Pancreas (tissue), 10 donors: Measurements from ENCODE around the gene BST1. TPM values are rescaled to one million over a fixed set of nuclear protein-coding genes. Genes with fewer than 3 reads are reported as not detected.

Source experiments
- ATAC-seq, 4 donors: fragments of 200-7000 bp; cut with Tn5 transposase; one replicate each; pipeline versions ENCODE4 v1.8.0 to v1.9.1; 2020; ENCODE audit warnings: mild to moderate bottlenecking in 4 of 4, moderate library complexity in 4 of 4
- DNase-seq, 6 donors: peaks; one replicate each; pipeline ENCODE4 v3.0.0-alpha.2; 2020
- FAIRE-seq: peaks from 2 replicates; lab custom pipeline; 2012; peaks lifted over from hg19 to GRCh38; lab: Jason Lieb, UNC
- H3K27ac ChIP-seq, 4 donors: fragments of 200-600 bp; sonication (generic); 1 replicate in 3 of 4; 2 replicates in 1 of 4; pipeline versions ENCODE4 v1.5.0 to v1.8.0; 2020
- H3K27me3 ChIP-seq, 4 donors: fragments of 200-600 bp; one replicate each; pipeline ENCODE4 v1.8.0; 2021
- H3K36me3 ChIP-seq, 3 donors: fragments of 200-600 bp; sonication (generic) in 1 of 3; one replicate each; pipeline versions ENCODE4 v1.5.0 to v1.8.0; 2020 to 2021
- H3K4me1 ChIP-seq, 3 donors: fragments of 200-600 bp; one replicate each; pipeline ENCODE4 v1.8.0; 2021
- H3K4me3 ChIP-seq, 4 donors: fragments of 200-600 bp; sonication (generic) in 2 of 4; one replicate each; pipeline versions ENCODE4 v1.5.0 to v1.8.0; 2020 to 2021
- H3K9me3 ChIP-seq, 4 donors: fragments of 200-600 bp; one replicate each; pipeline ENCODE4 v1.8.0; 2021
- CTCF ChIP-seq, 4 donors: fragments of 200-600 bp; sonication (generic) in 3 of 4; IDR thresholded peaks; one replicate each; pipeline versions ENCODE4 v1.5.0 to v1.8.0; 2021; ENCODE audit warnings: antibody characterized with exemption in 4 of 4
- WGBS, 2 donors: extraction: QIAGEN DNeasy Blood & Tissue Kit; methylation state at CpG; one replicate each; pipeline ENCODE4 v1.1.7; 2013; 5-methylcytosine and 5-hydroxymethylcytosine counted together
- intact Hi-C, 3 donors: fragments of 100-400 bp; cut with DNase I; formaldehyde crosslinking; loops; one replicate each; pipeline versions ENCODE4 v1.11.1 to v1.14.2; 2022
- polyA plus RNA-seq, 2 donors: library from polyadenylated mRNA; stranded (reverse); fragments of 200-250 nt; gene quantifications; one replicate each; pipeline ENCODE4 v1.2.3, GENCODE V29; 2013
- total RNA-seq, 6 donors: library from RNA; stranded (reverse); fragmentation: NEBNext Ultra II Directional in 4 of 6; extraction: Animal tissue kit (Norgen Biotek cat#: 25700) in 4 of 6; gene quantifications; one replicate each; pipeline versions ENCODE4 v1.2.1 to v1.2.4, GENCODE V29; 2021 to 2023
- donor health status: healthy with polysubstance abuse.
- donor health status: DM: no; HTN: no; CAD: no; lungs with moderate emphysema.
- donor health status: DM: no; HTN: no; CAD: no.
- donor health status: control.
- donor health status: control.
- donor health status: Bipolar disorder and iron deficiency.
- donor health status: DM: yes; HTN: yes; CAD: no.
- donor health status: DM: no; HTN: no; CAD: no.
- donor health status: DM: no; HTN: no; CAD: no.
- donor health status: DM: yes; HTN: yes; CAD: no.

The BST1 gene
- total and polyA plus RNA-seq, 8 donors = 0.24 to 2.8 (median 0.49) TPM

DNA sequence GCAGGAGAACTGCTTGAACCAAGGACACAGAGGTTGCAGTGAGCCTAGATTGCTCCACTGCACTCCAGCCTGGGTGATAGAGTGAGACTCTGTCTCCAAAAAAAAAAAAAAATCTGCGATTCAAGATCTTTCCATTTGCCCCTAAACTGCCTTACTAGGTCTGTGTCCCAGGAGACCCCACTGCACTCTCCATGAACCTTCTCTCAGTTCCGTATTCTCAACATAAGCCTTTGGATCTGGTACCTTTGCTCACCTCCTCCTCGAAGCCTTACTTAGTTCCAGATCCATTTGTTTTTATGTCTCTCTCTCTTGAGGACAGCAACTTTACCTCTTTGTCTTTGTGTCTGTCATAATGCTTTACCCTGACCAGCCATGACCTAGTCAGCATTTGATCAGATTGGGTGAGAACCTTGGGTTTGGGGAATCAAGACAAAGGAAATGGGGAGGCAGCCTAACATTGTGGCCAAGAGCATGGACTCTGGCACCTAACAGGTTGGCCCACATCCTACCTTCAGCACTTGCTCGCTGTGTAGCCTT, 33.7 kb downstream of the BST1 start:
- no peak overlapping the region for H3K27ac ChIP-seq
- no peaks in the 10 kb centered on the region for H3K36me3 ChIP-seq
- H3K4me1 ChIP-seq = no peaks in the 10 kb centered on the region
- H3K27me3 ChIP-seq = no peaks in the 10 kb centered on the region
- H3K9me3 ChIP-seq = no peaks in the 10 kb centered on the region
- no peak for DNase-seq
- FAIRE-seq = no peak
- intact Hi-C loops = no loop called here
- H3K4me3 ChIP-seq = no peak overlapping the region
- WGBS, 2 donors = 71 to 72% methylated on average over 4 of the region's 4 CpGs
- ATAC-seq = no peak
- no peak for TF ChIP-seq CTCF (IDR thresholded peaks at IDR 0.05)

DNA sequence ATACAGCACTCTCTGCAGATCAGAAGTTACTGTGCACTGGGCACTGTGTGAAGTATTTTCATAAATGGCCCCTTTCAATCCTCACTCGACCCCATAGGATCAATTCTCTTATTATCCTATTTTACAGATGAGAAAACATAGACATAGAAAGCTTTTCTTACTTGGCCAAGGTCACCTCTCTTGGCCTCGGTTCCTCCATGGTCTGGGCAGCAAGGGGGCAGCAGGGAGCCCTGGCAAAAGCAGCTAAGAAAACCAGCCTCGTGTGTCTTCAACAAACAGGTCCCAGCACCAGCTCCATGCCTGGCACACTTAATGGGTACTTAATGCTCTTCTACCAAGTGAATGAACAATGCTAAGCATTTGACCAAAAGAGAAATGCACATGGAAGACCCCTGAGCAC, 34.4 kb downstream of the BST1 start:
- no peak overlapping the region for H3K4me3 ChIP-seq
- no peak overlapping the region for H3K27ac ChIP-seq
- no peak for FAIRE-seq
- no peak for DNase-seq
- 26 to 37% methylated on average over 3 of the region's 3 CpGs for WGBS, 2 donors
- no peaks in the 10 kb centered on the region for H3K36me3 ChIP-seq
- H3K4me1 ChIP-seq = no peaks in the 10 kb centered on the region
- H3K27me3 ChIP-seq = no peaks in the 10 kb centered on the region
- H3K9me3 ChIP-seq = no peaks in the 10 kb centered on the region
- no peak for TF ChIP-seq CTCF (IDR thresholded peaks at IDR 0.05)
- intact Hi-C loops = no loop called here
- ATAC-seq = no peak

- ATAC-seq (no peak), FAIRE-seq (no peak), DNase-seq (no peak)
- no peaks in the 10 kb centered on the region for H3K36me3 ChIP-seq
- intact Hi-C loops = no loop called here
- TF ChIP-seq CTCF (IDR thresholded peaks at IDR 0.05) = no peak
- no peaks in the 10 kb centered on the region for H3K9me3 ChIP-seq
- no peaks in the 10 kb centered on the region for H3K27me3 ChIP-seq
- H3K4me3 ChIP-seq = no peak overlapping the region
- WGBS, 2 donors = 54 to 63% methylated on average over 1 of the region's 1 CpG
- no peaks in the 10 kb centered on the region for H3K4me1 ChIP-seq
- H3K27ac ChIP-seq = no peak overlapping the region
Measured at GRCh38 chr4:15738877-15739276, 36.0 kb downstream of the BST1 start.

GRCh38 chr4:15740764-15741404, 38.0 kb downstream of the BST1 start:
- no peak for ATAC-seq
- FAIRE-seq = no peak
- Histone ChIP-seq H3K4me1 (no peaks in the 10 kb centered on the region), H3K9me3 (no peaks in the 10 kb centered on the region), H3K4me3 (no peak overlapping the region), H3K36me3 (no peaks in the 10 kb centered on the region), H3K27ac (no peak overlapping the region), H3K27me3 (no peaks in the 10 kb centered on the region)
- 43 to 52% methylated on average over 11 of the region's 11 CpGs for WGBS, 2 donors
- intact Hi-C loops = no loop called here
- no peak for DNase-seq
- no peak for TF ChIP-seq CTCF (IDR thresholded peaks at IDR 0.05)

DNA sequence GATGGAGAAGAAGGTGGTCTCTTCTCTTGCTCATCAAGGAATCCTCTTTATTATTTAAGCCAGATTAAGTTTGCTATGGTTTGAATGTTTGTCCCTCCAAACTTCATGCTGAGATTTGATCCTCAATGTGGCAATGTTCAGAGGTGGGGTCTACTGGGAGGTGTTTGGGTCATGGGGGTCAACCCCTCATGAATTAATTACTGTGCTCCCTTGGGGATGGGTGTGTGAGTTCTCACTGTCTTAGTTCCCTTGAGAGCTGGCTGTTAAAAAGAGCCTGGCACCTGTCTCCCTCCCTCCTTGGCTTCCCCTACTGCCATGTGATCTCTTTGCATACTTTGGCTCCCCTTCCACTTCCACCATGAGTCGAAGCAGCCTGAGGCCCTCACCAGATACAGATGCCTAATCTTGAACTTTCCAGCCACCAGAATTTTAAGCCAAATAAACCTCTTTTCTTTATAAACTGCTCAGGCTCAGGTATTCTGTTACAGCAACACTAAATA, 39.3 kb downstream of the BST1 start:
- Histone ChIP-seq H3K4me1 (no peaks in the 10 kb centered on the region), H3K4me3 (no peak overlapping the region), H3K27ac (no peak overlapping the region), H3K36me3 (no peaks in the 10 kb centered on the region), H3K27me3 (no peaks in the 10 kb centered on the region), H3K9me3 (no peaks in the 10 kb centered on the region)
- FAIRE-seq (no peak), ATAC-seq (no peak), DNase-seq (no peak)
- TF ChIP-seq CTCF (IDR thresholded peaks at IDR 0.05) = no peak
- 45 to 55% methylated on average over 1 of the region's 1 CpG for WGBS, 2 donors
- intact Hi-C loops = no loop called here
